DOHH2 (cell line): ENCODE measurements around the gene SAMD9.

ENCODE experiments used
- H3F3A ChIP-seq: fragments of 200-600 bp; sonication (generic), shearing (Covaris generic); 2 replicates; pipeline ENCODE4 v1.6.0; 2016; ENCODE audit warnings: antibody characterized with exemption, mild to moderate bottlenecking; ENCODE audit not compliant: control insufficient read depth, insufficient read depth
- H3K27ac ChIP-seq: fragments of 200-600 bp; sonication (generic); 2 replicates; pipeline ENCODE4 v1.5.1; 2014; ENCODE audit warnings: low read depth, mild to moderate bottlenecking, low read length, moderate library complexity
- H3K27me3 ChIP-seq: fragments of 200-600 bp; sonication (generic); 2 replicates; pipeline ENCODE4 v1.6.1; 2014; ENCODE audit warnings: mild to moderate bottlenecking, low read length, mixed read lengths; ENCODE audit not compliant: control insufficient read depth
- H3K36me3 ChIP-seq: fragments of 200-600 bp; sonication (generic); 2 replicates; pipeline ENCODE4 v1.6.1; 2014; ENCODE audit warnings: mild to moderate bottlenecking, low read length, moderate library complexity, mixed read lengths; ENCODE audit not compliant: control insufficient read depth
- H3K4me1 ChIP-seq: fragments of 200-600 bp; sonication (generic); 2 replicates; pipeline ENCODE4 v1.6.1; 2014; ENCODE audit warnings: mild to moderate bottlenecking, low read length, mixed read lengths; ENCODE audit not compliant: control insufficient read depth
- H3K4me2 ChIP-seq: fragments of 200-600 bp; sonication (generic); 2 replicates; pipeline ENCODE4 v1.6.0; 2014; ENCODE audit warnings: mild to moderate bottlenecking, low read length, moderate library complexity
- H3K4me3 ChIP-seq: fragments of 200-600 bp; sonication (generic); 2 replicates; pipeline ENCODE4 v1.5.1; 2014; ENCODE audit warnings: mild to moderate bottlenecking, low read length, mixed read lengths
- H3K79me2 ChIP-seq: fragments of 200-600 bp; sonication (generic); 2 replicates; pipeline ENCODE4 v1.6.1; 2014; ENCODE audit warnings: mild to moderate bottlenecking, low read length, mixed read lengths; ENCODE audit not compliant: control insufficient read depth
- H3K9me2 ChIP-seq: fragments of 200-600 bp; sonication (generic); replicated peaks from 2 replicates; pipeline ENCODE4 v1.6.1; 2014; ENCODE audit warnings: mild to moderate bottlenecking, low read length, mixed read lengths; ENCODE audit not compliant: control insufficient read depth
- H3K9me3 ChIP-seq: fragments of 200-600 bp; sonication (generic); 2 replicates; pipeline ENCODE4 v1.6.1; 2014; ENCODE audit warnings: antibody characterized with exemption, low read length, mixed read lengths; ENCODE audit not compliant: control insufficient read depth, insufficient read depth
- H4K20me1 ChIP-seq: fragments of 200-600 bp; sonication (generic); 2 replicates; pipeline ENCODE4 v1.6.0; 2014; ENCODE audit warnings: low read depth, mild to moderate bottlenecking, antibody characterized with exemption, low read length, moderate library complexity; ENCODE audit not compliant: control insufficient read depth, insufficient read depth
- EZH2phosphoT487 ChIP-seq: fragments of 200-600 bp; sonication (generic); IDR thresholded peaks from 2 replicates; pipeline ENCODE4 v1.6.1; 2017; ENCODE audit warnings: borderline replicate concordance, mild to moderate bottlenecking, antibody characterized with exemption, low read length, moderate library complexity, mixed read lengths
- TF ChIP-seq, protein P1 (sequence below): fragments of 200-600 bp; sonication (generic); IDR thresholded peaks from one replicate; pipeline ENCODE4 v1.5.1; 2014; ENCODE audit warnings: antibody characterized with exemption, mild to moderate bottlenecking, low read depth, low read length; ENCODE audit not compliant: poor library complexity, severe bottlenecking

SAMD9 gene

DNA sequence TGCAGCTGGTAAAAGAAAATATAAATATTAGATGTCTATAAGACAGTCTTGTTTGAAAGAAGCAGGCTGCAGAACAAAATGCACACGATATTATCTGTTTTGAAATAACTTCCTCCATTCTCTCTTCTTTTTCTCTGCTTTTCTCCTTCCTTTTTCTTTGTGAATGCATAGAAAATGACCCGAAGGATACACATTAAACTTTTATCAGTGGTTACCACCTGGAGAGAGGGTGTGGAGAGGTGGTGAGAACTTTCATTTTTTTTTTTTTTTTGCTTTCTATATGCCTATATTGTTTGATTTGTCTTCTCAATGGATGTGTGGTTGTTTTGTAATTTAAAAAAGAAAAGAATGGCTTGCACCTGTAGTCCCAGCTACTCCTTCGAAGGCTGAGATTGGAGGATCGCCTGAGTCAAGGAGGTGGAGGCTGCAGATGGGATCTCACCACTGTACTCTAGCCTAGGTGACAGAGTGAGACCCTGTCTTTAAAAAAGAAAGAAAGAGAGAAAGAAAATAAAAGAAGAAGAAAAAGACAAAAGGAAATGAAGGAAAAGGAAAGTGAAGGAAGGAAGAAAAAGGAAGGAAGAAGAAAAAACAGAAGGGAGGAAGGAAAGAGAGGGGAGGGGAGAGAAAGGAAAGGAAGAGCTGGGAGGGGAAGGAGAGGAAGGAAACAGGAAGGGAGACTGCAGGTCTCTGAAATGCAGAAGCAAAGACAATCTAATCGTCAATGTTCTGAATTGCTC is 64.4 kb downstream of the SAMD9 start:
- Histone ChIP-seq H4K20me1 (no peaks in the 10 kb centered on the region), H3K4me2 (peak overlapping the region; percentile 38), H3K27me3 (peaks cover 10% of the 10 kb centered on the region), H3F3A (peaks cover 6% of the 10 kb centered on the region; the same call in 1 of the 2 replicates), H3K4me1 (peaks cover 21% of the 10 kb centered on the region), H3K36me3 (no peaks in the 10 kb centered on the region), H3K9me2 (no peaks in the 10 kb centered on the region), H3K79me2 (no peaks in the 10 kb centered on the region), H3K9me3 (no peaks in the 10 kb centered on the region), H3K27ac (no peak overlapping the region), H3K4me3 (peak overlapping the region; percentile 28)
- TF ChIP-seq, protein P1, sequence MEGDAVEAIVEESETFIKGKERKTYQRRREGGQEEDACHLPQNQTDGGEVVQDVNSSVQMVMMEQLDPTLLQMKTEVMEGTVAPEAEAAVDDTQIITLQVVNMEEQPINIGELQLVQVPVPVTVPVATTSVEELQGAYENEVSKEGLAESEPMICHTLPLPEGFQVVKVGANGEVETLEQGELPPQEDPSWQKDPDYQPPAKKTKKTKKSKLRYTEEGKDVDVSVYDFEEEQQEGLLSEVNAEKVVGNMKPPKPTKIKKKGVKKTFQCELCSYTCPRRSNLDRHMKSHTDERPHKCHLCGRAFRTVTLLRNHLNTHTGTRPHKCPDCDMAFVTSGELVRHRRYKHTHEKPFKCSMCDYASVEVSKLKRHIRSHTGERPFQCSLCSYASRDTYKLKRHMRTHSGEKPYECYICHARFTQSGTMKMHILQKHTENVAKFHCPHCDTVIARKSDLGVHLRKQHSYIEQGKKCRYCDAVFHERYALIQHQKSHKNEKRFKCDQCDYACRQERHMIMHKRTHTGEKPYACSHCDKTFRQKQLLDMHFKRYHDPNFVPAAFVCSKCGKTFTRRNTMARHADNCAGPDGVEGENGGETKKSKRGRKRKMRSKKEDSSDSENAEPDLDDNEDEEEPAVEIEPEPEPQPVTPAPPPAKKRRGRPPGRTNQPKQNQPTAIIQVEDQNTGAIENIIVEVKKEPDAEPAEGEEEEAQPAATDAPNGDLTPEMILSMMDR: no peak
- TF ChIP-seq EZH2phosphoT487: no peak

DNA sequence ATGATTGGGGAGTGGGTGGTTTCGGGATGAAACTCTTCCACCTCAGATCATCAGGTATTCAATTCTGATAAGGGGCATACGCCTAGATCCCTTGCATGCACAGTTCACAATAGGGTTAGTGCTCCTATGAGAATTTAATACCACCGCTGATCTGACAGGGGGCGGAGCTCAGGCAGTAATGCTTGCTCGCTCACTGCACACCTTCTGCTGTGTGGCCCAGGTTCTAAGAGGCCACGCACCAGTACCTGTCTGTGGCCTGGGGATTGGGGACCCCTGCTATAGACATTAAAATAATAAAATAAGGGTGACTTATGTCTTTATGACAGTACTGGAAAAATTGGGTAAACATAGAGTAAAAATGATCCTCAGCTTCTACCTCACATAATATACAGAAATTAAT is 66.1 kb downstream of the SAMD9 start:
- H3K36me3 ChIP-seq: no peaks in the 10 kb centered on the region
- no peak overlapping the region for H3K4me2 ChIP-seq
- H3K4me3 ChIP-seq: no peak overlapping the region
- H3K79me2 ChIP-seq: no peaks in the 10 kb centered on the region
- H3K27me3 ChIP-seq: peaks cover 19% of the 10 kb centered on the region
- peaks cover 21% of the 10 kb centered on the region for H3K4me1 ChIP-seq
- H3K9me2 ChIP-seq: no peaks in the 10 kb centered on the region
- H3F3A ChIP-seq: peaks cover 6% of the 10 kb centered on the region; the same call in 1 of the 2 replicates
- H4K20me1 ChIP-seq: no peaks in the 10 kb centered on the region
- TF ChIP-seq, protein P1: no peak
- TF ChIP-seq EZH2phosphoT487: no peak
- H3K27ac ChIP-seq: no peak overlapping the region
- no peaks in the 10 kb centered on the region for H3K9me3 ChIP-seq
